ENCODE measurements around the gene DSTN.

GRCh38 chr20:17647391-17648314 is 77.8 kb downstream of the DSTN start:
- no peak for TF ChIP-seq CTCF (IDR thresholded peaks at IDR 0.05)
- TF ChIP-seq POLR2A (IDR thresholded peaks at IDR 0.05), result no peak

Measured in transverse colon (tissue), 3 donors.